ENCODE measurements around the gene PCDH15.

PCDH15 gene

DNA sequence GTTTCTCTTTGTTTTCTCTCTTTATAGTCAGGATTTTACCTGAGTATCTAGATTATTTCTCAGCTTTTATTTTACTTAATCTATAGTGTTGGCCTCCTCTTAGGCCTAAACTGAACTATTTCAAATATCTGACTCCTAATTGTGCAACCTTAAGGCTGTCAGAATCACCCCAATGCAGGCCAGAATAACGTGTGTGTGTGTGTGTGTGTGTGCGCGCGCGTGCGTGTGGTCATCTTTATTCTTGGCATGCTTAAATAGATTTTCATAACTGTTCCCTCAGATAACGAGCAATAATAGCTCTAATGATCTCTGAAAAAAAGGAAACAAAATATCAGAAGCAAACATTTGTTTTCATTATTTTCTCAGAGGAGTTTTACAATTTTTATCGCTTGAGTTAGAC, 92.4 kb downstream of the PCDH15 start:
- no peak for DNase-seq (ENCODE audit: low read depth in 2 of 3, low spot score in 2 of 3)

DNA sequence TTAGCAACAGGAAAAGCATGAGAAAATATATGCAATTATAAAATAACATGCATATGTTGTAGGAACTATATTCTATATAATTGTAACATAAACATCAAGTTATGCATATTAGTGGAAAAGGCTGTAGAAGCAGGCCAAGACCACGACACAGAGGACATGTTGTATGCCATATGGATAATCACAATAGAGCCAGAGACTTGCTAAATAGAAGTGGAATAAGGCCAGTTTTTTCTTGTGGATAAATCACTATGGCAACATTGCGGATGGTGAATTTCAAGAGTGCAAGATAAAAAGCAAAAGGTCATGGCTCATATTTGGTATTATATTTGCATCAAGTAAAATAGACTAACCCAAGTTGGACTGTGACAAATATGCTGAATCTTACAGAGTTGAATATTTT, 93.0 kb downstream of the PCDH15 start:
- no peak for DNase-seq (ENCODE audit: low read depth in 2 of 3, low spot score in 2 of 3)

DNA sequence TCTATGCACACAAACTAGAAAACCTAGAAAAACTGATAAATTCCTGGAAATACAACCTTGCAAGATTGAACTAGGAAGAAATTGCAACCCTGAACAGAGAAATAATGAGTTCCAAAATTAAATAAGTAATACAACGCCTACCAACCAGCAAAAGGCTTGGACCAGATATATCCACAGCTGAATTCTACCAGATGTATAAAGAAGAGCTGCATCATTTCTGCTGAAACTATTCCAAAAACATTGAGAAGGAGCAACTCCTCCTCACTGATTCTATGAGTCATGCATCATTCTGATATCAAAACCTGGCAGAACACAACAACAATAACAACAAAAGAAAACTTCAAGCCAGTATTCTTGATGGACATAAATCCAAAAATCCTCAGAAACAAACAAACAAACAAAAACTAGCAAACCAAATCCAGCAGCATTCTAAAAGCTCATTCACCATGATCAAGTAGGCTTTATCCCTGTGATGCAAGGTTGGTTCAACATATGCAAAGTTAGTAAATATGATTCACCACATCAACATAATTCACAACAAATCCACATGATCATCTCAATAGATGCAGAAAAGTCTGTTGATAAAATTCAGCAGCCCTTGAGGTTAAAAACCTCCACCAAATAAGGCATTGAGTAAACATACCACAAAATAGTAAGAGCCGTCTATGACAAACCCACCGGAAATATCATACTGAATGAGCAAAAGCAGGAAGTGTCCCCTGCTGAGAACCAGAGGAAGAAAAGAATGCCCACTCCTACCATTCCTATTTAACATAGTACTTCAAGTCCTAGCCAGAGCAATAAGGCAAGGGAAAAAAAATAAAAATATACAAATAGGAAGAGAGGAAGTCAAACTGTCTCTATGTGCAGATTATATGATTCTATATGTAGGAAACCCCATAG, 98.2 kb downstream of the PCDH15 start:
- DNase-seq (ENCODE audit: low read depth in 2 of 3, low spot score in 2 of 3), result no peak

DNA sequence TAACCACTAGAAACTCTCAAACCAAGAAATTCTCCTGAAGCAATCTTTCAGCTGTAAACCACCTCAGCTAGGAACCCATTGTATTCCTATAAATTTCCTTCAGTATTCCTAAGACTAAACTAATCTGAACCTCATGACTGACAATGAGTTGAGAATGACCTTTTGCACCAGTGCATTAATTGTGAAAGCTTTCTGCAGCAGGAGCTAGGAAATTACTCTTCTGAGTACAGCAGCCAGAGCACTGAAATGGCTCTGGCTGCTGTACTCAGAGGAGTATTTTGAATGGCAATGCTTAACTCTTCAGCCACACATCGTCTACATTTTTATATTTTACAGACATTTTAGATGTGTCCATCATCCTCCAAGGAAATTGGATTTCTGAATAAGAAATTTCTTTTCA, 109.7 kb downstream of the PCDH15 start:
- DNase-seq (ENCODE audit: low read depth in 2 of 3, low spot score in 2 of 3), result no peak

DNA sequence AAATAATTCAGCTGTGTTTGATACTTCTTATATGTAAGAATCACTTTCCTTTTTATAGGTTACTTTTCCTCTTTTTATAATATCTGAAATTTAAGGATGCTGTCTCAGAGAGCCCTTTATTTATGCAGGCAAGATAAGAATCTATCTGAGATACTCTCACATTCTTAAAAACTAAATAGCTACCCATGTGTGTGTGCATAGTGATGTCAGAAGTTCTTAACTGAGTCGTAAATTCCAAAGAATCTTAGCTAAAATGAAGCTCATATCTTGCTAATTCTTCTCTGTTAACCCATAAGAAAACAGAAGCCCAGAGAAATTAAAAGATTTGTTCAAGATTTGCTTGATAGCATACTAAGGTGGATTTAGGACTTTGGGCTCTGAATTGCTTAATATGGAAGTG, 118.5 kb downstream of the PCDH15 start:
- no peak for DNase-seq (ENCODE audit: low read depth in 2 of 3, low spot score in 2 of 3)

DNA sequence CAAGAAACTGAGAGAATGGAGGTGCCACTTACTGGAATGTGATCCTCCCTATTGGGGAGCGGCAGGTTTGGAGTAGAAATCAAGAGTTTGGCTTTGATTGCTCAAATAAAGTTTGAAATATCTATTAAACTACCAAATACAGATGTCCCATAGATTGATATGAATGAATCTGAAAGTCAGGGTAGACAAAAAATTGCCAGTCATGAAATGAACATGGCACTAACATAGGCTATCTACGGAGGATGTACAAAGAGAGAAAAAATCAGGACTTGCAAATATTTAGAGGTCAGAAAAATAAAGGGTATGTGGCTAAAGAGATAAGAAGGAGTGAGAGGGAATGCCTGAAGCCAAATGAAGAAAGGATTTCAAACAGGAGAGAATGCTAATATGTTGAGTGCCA, 119.9 kb downstream of the PCDH15 start:
- DNase-seq (ENCODE audit: low read depth in 2 of 3, low spot score in 2 of 3), result no peak

DNA sequence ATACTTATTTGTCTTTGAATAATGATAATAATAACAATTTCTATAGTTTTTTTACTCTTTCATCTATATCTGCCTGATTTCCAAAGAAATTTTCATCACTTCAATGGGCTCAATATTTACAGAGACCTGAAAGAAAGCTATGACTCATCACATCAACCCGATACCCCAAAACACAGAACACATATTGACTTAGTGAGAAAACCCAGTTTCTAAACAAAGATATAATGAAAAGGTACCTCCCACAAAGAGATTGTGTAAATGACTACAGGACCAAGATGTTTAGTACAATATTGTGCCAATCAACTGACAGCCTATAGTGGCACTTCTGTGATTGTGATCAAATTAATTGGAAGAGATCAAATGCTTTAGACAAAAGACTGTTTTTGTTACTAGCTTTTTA, 133.9 kb downstream of the PCDH15 start:
- DNase-seq (ENCODE audit: low read depth in 2 of 3, low spot score in 2 of 3), result no peak

DNA sequence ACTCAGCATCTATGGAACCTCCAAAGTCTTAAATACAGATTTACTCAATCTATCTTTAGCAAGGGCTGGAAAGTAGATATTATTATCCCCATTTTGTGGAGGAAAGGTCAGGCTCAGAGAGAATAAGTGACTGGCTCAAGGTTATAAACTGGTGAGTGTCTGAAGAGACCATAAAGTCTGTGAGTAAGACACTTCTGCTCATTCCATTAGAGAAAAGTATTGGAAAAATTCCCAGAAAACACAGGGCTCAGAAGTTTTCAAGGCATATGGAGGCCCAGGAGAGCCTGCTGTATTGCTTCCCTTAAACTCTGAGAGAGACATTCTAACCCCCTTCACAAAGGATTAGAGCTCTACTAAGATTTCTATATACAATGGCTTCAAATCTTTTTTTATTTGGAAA, 134.8 kb downstream of the PCDH15 start:
- no peak for DNase-seq (ENCODE audit: low read depth in 2 of 3, low spot score in 2 of 3)

DNA sequence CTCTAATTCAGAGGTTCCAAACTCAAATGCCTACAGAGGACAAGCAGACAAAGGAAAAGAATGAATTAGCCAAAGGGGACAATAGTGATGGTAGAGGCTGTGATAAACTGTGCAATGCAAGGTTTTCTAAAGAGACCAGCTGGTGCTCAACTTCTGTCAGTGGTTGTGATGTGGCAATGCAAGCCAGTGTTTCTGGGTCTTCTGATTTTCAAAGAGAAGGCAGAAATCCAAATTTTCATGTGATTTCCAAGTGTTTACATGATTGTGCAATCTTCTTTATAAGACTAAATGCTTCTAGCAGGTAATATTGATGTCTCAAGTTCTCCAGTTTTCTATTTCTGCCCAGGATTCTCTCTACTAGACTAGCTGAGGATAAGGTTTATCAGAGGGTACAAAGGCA, 135.9 kb downstream of the PCDH15 start:
- DNase-seq (ENCODE audit: low read depth in 2 of 3, low spot score in 2 of 3), result no peak

DNA sequence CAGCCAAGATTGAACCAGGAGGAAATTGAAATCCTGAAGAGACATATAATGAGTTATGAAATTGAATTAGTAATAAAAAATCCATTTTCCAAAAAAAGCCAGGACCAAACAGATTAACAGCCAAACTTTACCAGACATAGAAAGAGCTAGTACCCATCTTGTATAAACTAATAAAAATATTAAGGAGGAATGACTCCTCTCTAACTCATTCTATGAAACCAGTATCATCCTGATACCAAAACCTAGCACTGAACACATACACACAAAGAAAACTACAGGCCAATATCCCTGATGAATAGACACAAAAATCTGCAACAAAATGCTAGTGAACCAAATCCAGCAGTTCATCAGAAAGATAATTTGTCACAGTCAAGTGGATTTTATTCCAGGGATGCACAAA, 140.6 kb downstream of the PCDH15 start:
- no peak for DNase-seq (ENCODE audit: low read depth in 2 of 3, low spot score in 2 of 3)

DNA sequence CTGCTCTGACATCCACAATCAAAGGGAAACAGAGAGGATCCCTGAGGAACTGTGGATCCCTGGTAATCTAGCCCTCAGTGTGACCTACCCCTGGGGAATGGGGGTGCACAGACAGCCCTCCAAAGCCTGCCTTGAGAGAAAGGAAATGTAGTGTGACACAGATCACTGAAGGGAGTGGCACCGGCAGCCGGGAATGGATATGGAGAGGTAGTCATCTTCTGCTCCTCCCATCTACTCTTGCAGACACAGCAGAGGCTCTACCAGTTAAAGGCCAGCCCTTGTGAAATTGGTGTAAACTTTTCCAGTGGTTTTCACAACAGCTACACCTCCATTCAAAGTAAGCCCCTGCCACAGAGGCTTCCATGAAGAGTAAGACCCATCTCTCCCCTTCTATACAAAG, 144.4 kb downstream of the PCDH15 start:
- no peak for DNase-seq (ENCODE audit: low read depth in 2 of 3, low spot score in 2 of 3)

DNA sequence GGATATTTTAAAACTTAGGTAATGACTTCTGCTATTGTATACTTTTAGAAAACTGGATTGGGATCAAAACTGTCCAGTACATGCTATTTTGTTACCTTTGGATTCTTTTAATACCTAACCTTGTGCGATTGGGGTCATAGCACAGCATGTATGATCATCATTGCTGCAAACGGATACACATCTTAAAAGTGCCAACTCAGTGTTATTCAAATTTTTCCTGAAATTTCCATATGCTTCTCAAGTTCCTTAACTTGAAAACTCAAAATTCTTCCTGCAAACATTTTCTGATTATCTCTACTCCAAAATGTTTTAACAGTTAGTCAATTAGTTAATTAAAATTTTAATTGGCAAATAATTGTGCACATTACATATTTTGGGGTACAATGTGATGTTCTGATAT, 147.5 kb downstream of the PCDH15 start:
- no peak for DNase-seq (ENCODE audit: low read depth in 2 of 3, low spot score in 2 of 3)

DNA sequence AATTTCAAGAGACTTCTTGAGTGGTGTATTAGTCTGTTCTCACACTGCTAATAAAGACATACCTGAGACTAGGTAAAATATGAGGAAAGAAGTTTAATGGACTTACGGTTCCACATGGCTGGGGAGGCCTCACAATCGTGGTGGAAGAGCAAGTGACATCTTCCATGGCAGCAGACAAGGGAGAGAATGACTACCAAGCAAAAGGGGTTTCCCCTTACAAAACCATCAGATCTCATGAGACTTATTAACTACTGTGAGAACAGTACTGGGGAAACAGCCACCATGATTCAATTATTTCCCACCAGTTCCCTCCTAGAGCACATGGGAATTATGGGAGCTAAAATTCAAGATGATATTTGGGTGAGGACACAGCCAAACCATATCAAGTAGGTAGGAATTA, 150.5 kb downstream of the PCDH15 start:
- DNase-seq (ENCODE audit: low read depth in 2 of 3, low spot score in 2 of 3), result no peak

DNA sequence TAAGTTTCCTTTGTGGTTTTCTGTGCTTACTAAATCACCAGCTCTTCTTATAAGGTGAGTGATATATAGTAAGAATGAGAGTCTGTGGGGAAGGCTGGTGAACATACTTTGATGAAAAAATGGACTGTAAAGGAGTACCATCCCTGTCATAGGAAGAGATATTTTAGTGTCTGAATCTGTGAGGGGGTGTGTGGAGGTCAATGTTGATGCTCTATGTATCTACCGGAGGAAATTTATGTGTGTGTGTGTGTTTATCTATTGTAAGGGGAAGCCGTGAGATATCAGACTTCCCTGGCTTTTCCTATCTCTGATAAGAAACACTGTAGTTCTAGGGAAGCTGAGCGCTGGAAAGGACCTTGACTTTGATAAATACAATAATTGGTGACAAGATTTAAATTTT, 179.0 kb downstream of the PCDH15 start:
- no peak for DNase-seq (ENCODE audit: low read depth in 2 of 3, low spot score in 2 of 3)

DNA sequence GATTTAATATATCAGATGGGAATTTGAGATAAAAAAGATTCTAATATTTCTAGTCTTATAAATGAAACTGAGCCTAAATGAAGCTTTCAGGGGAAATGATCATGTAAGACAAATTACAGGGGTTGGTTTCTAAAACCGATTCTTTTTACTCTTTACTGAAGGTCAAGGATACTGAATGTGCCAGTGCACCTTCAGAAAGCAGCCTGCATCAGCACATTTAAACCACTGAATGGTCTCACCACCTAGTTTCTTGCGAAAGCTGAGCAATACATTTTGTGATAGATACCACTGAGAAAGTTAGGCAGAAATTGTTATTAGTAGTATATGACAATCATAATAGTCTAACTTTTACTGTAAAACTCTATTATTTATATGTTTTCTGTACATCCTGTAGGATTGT, 180.7 kb downstream of the PCDH15 start:
- DNase-seq (ENCODE audit: low read depth in 2 of 3, low spot score in 2 of 3), result no peak

DNA sequence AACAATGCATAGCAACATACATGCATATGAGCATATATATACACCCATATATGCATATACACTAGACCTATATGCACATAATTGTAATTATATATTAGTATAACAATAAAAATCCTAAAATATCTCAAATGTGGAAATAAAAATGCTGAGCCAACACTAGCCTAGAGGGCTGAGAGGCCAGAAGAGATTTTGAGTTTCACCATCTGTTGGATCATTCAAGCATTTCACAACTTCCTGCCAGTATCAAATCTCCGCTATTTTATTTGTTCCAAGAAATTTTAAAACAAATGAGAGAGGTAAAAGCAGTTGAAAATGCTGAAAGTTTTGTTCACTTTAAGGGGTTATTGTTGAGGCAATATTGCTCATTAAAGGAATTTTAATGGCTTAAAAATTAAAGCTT, 187.0 kb downstream of the PCDH15 start:
- no peak for DNase-seq (ENCODE audit: low read depth in 2 of 3, low spot score in 2 of 3)

DNA sequence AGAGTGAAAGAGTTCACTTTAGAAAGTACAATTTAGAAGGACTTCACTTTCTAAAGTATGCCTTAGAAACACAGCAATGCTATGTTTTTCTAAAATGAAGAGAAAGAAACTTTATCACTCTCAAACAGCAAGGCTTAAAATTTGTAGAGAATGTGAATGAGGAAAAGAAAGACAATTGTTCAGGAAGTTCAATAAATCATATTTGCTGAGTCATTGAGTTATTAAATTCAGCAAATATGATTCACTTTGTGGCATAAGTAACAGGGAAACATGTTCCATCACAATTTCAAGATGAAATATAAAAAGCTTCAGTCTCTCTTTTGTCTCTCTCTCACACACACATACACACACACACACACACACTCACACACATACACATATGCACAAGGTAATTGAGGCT, 187.9 kb downstream of the PCDH15 start:
- no peak for DNase-seq (ENCODE audit: low read depth in 2 of 3, low spot score in 2 of 3)

DNA sequence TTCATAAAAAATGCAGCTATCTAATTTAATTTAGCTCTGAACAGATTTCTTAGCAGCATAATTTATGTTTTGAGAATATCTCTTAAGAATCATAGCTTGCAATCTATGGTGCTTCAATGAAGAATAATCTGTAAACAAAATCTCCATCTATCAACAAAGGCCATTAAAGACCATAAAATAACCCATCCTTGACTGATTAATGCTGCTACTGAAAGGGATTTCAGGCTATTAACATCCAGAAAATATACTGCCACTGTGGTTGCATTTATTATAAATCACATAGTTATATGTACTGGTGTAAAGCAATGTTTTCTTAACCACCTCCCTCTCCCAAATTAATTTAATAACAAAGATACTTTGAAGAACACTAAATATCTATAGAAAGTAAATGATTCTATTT, 191.6 kb downstream of the PCDH15 start:
- DNase-seq (ENCODE audit: low read depth in 2 of 3, low spot score in 2 of 3), result no peak

DNA sequence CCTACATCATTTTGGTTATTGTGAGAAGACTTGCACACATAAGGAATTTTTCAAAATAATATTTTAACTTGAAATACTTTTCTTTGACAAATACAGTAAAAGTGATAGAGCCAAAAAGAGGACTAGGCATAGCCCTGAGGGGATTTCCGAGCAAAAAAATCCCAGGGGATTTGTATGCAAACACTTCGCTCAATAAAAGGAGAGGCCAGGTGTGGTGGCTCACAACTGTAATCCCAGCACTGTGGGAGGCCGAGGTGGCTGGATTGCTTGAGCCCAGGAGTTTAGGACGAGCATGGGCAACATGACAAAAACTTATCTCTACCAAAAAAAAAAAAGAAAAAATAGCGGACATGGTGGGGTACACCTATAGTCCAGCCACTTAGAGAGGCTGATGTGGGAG, 193.0 kb downstream of the PCDH15 start:
- DNase-seq (ENCODE audit: low read depth in 2 of 3, low spot score in 2 of 3), result no peak

DNA sequence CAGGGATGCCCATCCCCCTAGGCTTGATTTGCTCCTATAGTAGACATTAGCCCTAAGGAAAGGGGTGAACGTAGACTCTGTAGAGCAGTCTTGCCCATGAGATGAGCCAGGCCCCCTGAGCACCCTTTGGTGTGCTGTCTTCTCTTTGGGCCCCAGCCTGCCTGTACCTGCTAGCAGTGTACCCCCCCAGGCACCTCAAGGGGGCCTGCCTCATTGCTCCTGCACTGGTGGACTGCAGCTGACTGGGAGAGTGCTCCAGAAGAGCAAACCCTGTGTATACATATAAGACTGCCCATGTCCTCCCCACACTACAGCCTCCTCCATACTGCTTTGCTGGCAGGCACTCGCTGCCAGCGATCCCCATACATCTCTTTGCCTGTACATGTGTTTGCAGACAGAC, 206.7 kb downstream of the PCDH15 start:
- DNase-seq (ENCODE audit: low read depth in 2 of 3, low spot score in 2 of 3), result no peak

DNA sequence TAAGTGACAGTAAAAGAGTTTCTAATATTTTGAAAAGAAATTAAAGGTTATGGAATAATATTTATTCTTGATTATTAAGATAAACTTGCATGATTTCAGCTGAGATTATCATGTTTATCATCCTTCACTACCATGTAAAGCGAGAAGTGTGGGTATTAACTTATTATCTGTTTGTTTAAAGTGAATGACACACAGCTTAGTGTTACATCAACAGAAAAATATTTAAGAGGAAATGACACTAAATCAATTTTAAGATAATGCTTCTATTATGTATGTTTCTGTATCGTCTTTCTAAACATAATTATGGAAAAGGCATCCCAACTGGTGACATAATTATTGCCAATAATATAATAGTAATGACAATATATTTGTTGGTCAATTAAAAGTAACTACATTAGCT, 213.1 kb downstream of the PCDH15 start:
- no peak for DNase-seq (ENCODE audit: low read depth in 2 of 3, low spot score in 2 of 3)

DNA sequence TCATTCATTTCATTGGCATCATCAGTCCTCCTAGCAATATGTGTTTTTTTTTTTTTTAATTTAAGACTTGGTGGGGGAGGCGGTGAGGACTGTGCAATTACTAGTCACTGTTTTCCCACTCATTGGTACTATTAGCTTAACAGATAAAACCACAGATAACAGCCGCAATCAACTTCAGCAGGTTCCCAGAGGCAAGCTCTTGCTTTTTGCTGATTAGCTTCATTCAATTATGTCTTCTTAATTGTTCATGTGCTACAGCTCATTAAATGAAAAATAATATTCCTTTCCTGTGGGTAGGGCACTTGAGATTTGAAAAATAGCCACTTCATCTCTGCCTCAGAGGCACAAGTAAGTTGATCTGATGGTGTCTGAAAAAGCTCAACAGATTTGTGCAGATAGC, 215.5 kb downstream of the PCDH15 start:
- DNase-seq (ENCODE audit: low read depth in 2 of 3, low spot score in 2 of 3), result no peak

DNA sequence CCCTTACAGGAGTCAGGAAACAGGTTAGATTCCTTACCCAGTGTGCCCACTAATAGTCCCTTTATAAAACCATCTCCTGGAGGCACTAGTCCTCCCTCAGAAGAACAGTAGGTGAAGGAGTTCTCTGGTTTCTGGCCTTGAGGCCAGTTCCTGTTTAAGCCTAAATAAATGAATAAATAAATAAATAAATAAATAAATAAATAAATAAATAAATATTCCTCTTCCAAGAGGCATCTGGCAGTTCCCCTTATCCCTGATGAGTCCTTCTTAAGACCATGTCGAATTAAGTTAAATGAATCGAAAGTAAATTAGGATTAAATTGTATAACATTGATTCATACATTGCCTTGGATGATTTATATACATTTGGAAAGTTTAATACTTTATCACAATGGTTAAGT, 223.3 kb downstream of the PCDH15 start:
- no peak for DNase-seq (ENCODE audit: low read depth in 2 of 3, low spot score in 2 of 3)
